H1 (cell line): ENCODE data around the gene PPY. TPM values are rescaled to one million over a fixed set of nuclear protein-coding genes. Genes with fewer than 3 reads are reported as not detected.
A peak's percentile ranks its signal among the peaks of the same experiment; 100 is the strongest.

Experiments
- CTCF ChIA-PET: fragments of 300-600 bp; sonication (Branson Sonifier 250); formaldehyde crosslinking; loops from one replicate; lab custom pipeline; 2021; ENCODE audit not compliant: partially characterized antibody; lab: Charles Lee
- POLR2A ChIA-PET: fragments of 300-600 bp; sonication (Branson Sonifier 250); formaldehyde crosslinking; loops from one replicate; lab custom pipeline; 2021; ENCODE audit warnings: inconsistent platforms; ENCODE audit not compliant: partially characterized antibody; lab: Charles Lee
- DNase-seq, 2 experiments: peaks; one replicate each; pipeline versions ENCODE4 v3.0.0 to v3.0.0-alpha.2; 2010 to 2022; ENCODE audit warnings: low spot score in 2 of 2, low read depth in 1 of 2, mixed read lengths in 1 of 2
- FAIRE-seq: peaks from 2 replicates; lab custom pipeline; 2011; peaks lifted over from hg19 to GRCh38; lab: Jason Lieb, UNC
- H2AFZ ChIP-seq: 2 replicates; pipeline ENCODE4 v1.8.1; 2012; ENCODE audit warnings: low read length, inconsistent platforms
- H2AK5ac ChIP-seq: 2 replicates; pipeline ENCODE4 v1.6.1; 2013; ENCODE audit warnings: low read depth, low read length
- H2BK120ac ChIP-seq: replicated peaks from 2 replicates; pipeline ENCODE3; 2013; ENCODE audit warnings: low read depth, low read length, inconsistent platforms
- H2BK12ac ChIP-seq: 2 replicates; pipeline ENCODE4 v1.6.1; 2013; ENCODE audit warnings: low read depth, low read length
- H2BK15ac ChIP-seq: 2 replicates; pipeline ENCODE4 v1.6.1; 2013; ENCODE audit warnings: low read length
- H2BK20ac ChIP-seq: 2 replicates; pipeline ENCODE4 v1.6.1; 2013; ENCODE audit warnings: low read length
- H2BK5ac ChIP-seq: 2 replicates; pipeline ENCODE4 v1.6.1; 2013; ENCODE audit warnings: low read depth, low read length
- H3K14ac ChIP-seq: 2 replicates; pipeline ENCODE4 v1.6.1; 2013; ENCODE audit warnings: inconsistent platforms; ENCODE audit not compliant: insufficient read length
- H3K18ac ChIP-seq: 2 replicates; pipeline ENCODE4 v1.6.1; 2013; ENCODE audit warnings: low read length; ENCODE audit errors: extremely low read depth
- H3K23ac ChIP-seq: 2 replicates; pipeline ENCODE4 v1.6.1; 2013; ENCODE audit warnings: inconsistent platforms; ENCODE audit not compliant: insufficient read length
- H3K23me2 ChIP-seq: 2 replicates; pipeline ENCODE4 v1.6.1; 2013; ENCODE audit warnings: low read depth, low read length
- H3K27ac ChIP-seq: 2 replicates; pipeline ENCODE4 v1.6.1; 2011; ENCODE audit warnings: low read depth, low read length, inconsistent platforms
- H3K27me3 ChIP-seq, 4 experiments: replicated peaks in 1 of 4; 1 replicate in 1 of 4; 2 replicates in 3 of 4; pipeline versions ENCODE4 v1.6.1 to v1.8.1; 2011 to 2013; ENCODE audit warnings: low read length in 3 of 4, mild to moderate bottlenecking in 3 of 4, inconsistent platforms in 2 of 4, mixed read lengths in 2 of 4, moderate library complexity in 1 of 4; ENCODE audit not compliant: control insufficient read depth in 3 of 4, insufficient read depth in 3 of 4; ENCODE audit errors: extremely low read depth in 1 of 4
- H3K36me3 ChIP-seq, 4 experiments: 2 replicates each; pipeline versions ENCODE4 v1.6.1 to v1.8.1; 2011 to 2013; ENCODE audit warnings: mild to moderate bottlenecking in 4 of 4, low read length in 3 of 4, moderate library complexity in 2 of 4, control low read depth in 1 of 4, inconsistent platforms in 1 of 4; ENCODE audit not compliant: insufficient read depth in 4 of 4, control insufficient read depth in 2 of 4
- H3K4ac ChIP-seq: replicated peaks from 2 replicates; pipeline ENCODE3; 2013; ENCODE audit warnings: low read length, low read depth, mixed read lengths, inconsistent platforms; ENCODE audit not compliant: insufficient read length
- H3K4me1 ChIP-seq, 4 experiments: replicated peaks in 1 of 4; 1 replicate in 1 of 4; 2 replicates in 3 of 4; pipeline versions ENCODE4 v1.6.1 to v1.8.1; 2011 to 2013; ENCODE audit warnings: low read length in 3 of 4, inconsistent platforms in 2 of 4, mixed read lengths in 1 of 4; ENCODE audit not compliant: insufficient read depth in 4 of 4, control insufficient read depth in 3 of 4
- H3K4me2 ChIP-seq, 2 experiments: 2 replicates each; pipeline versions ENCODE4 v1.6.1 to v1.8.1; 2011 to 2013; ENCODE audit warnings: low read depth in 2 of 2, low read length in 2 of 2, control low read depth in 1 of 2, inconsistent platforms in 1 of 2, mild to moderate bottlenecking in 1 of 2; ENCODE audit not compliant: insufficient read depth in 1 of 2
- H3K4me3 ChIP-seq, 4 experiments: fragments of 200-600, 300-600 bp in 1 of 4; sonication (generic), shearing (Covaris generic), sonication (Bioruptor Twin) in 1 of 4; 2 replicates each; pipeline versions ENCODE4 v1.5.1 to v1.8.1; 2011 to 2016; ENCODE audit warnings: low read length in 4 of 4, low read depth in 3 of 4, control low read depth in 2 of 4, inconsistent platforms in 2 of 4, mild to moderate bottlenecking in 2 of 4, mixed read lengths in 1 of 4, moderate library complexity in 1 of 4; ENCODE audit not compliant: insufficient read depth in 2 of 4; ENCODE audit errors: extremely low read depth in 1 of 4
- H3K56ac ChIP-seq: replicated peaks from 2 replicates; pipeline ENCODE3; 2013; ENCODE audit warnings: low read depth, mild to moderate bottlenecking, mixed read lengths, low read length, inconsistent platforms; ENCODE audit not compliant: insufficient read length
- H3K79me1 ChIP-seq: 2 replicates; pipeline ENCODE4 v1.6.1; 2013; ENCODE audit warnings: low read depth, low read length, control low read depth
- H3K79me2 ChIP-seq, 2 experiments: 2 replicates each; pipeline versions ENCODE4 v1.6.1 to v1.8.1; 2012 to 2013; ENCODE audit warnings: low read length in 2 of 2, mild to moderate bottlenecking in 2 of 2, inconsistent platforms in 1 of 2; ENCODE audit not compliant: insufficient read depth in 2 of 2, control insufficient read depth in 1 of 2
- H3K9ac ChIP-seq, 4 experiments: replicated peaks in 1 of 4; 1 replicate in 1 of 4; 2 replicates in 3 of 4; pipeline versions ENCODE4 v1.6.1 to v1.8.1; 2011 to 2013; ENCODE audit warnings: low read depth in 3 of 4, low read length in 3 of 4, control low read depth in 2 of 4, mild to moderate bottlenecking in 2 of 4, moderate library complexity in 2 of 4, inconsistent platforms in 1 of 4; ENCODE audit errors: extremely low read depth in 1 of 4
- H3K9me3 ChIP-seq, 2 experiments: 2 replicates each; pipeline versions ENCODE4 v1.6.1 to v1.8.1; 2012 to 2013; ENCODE audit warnings: mild to moderate bottlenecking in 2 of 2, moderate library complexity in 2 of 2, control low read depth in 1 of 2, inconsistent platforms in 1 of 2, low read depth in 1 of 2, low read length in 1 of 2, mixed read lengths in 1 of 2; ENCODE audit not compliant: insufficient read depth in 2 of 2
- H4K20me1 ChIP-seq, 2 experiments: replicated peaks in 1 of 2; 2 replicates each; pipeline versions ENCODE3 to v1.8.1; 2011 to 2013; ENCODE audit warnings: inconsistent platforms in 2 of 2, low read length in 2 of 2, mild to moderate bottlenecking in 1 of 2; ENCODE audit not compliant: insufficient read depth in 2 of 2, control insufficient read depth in 1 of 2
- H4K5ac ChIP-seq: 2 replicates; pipeline ENCODE4 v1.6.1; 2013; ENCODE audit warnings: low read length, low read depth, mixed read lengths, inconsistent platforms; ENCODE audit not compliant: insufficient read length
- H4K8ac ChIP-seq: 2 replicates; pipeline ENCODE4 v1.8.0; 2013; ENCODE audit warnings: mild to moderate bottlenecking, moderate library complexity, low read length, inconsistent platforms; ENCODE audit not compliant: insufficient read depth; ENCODE audit errors: extremely low read depth
- H4K91ac ChIP-seq: replicated peaks from 2 replicates; pipeline ENCODE3; 2013; ENCODE audit warnings: low read length, mixed read lengths, inconsistent platforms; ENCODE audit not compliant: insufficient read length
- ASH2L ChIP-seq: fragments of 200-600, 300-600 bp; sonication (generic); IDR thresholded peaks from one replicate; pipeline ENCODE4 v1.7.1; 2017; ENCODE audit warnings: low read length
- BCL11A ChIP-seq, 2 experiments: IDR thresholded peaks; one replicate each; pipeline ENCODE4 v1.6.1; 2011; ENCODE audit warnings: low read depth in 2 of 2, low read length in 2 of 2, mild to moderate bottlenecking in 2 of 2
- CREB1 ChIP-seq: IDR thresholded peaks from 2 replicates; pipeline ENCODE4 v1.6.1; 2012; ENCODE audit warnings: inconsistent platforms
- CTBP2 ChIP-seq: IDR thresholded peaks from 2 replicates; pipeline ENCODE4 v1.7.0; 2011; ENCODE audit warnings: borderline replicate concordance, mild to moderate bottlenecking, moderate library complexity, mixed read lengths, low read length; ENCODE audit not compliant: insufficient read depth, insufficient read length
- HDAC6 ChIP-seq: IDR thresholded peaks from one replicate; pipeline ENCODE4 v1.7.1; 2012; ENCODE audit warnings: low read depth, mild to moderate bottlenecking, inconsistent platforms, low read length, moderate library complexity
- SIN3A ChIP-seq, 2 experiments: IDR thresholded peaks in 1 of 2; conservative IDR thresholded peaks in 1 of 2; 2 replicates each; pipeline ENCODE4 v1.6.1; 2011 to 2012; ENCODE audit warnings: low read length in 2 of 2, improper control_type of control experiment in 1 of 2, low read depth in 1 of 2, mild to moderate bottlenecking in 1 of 2
- TAF1 ChIP-seq: IDR thresholded peaks from 2 replicates; pipeline ENCODE4 v1.6.1; 2011; ENCODE audit warnings: mild to moderate bottlenecking, low read depth, low read length
- TEAD4 ChIP-seq: IDR thresholded peaks from 2 replicates; pipeline ENCODE4 v1.6.1; 2012; ENCODE audit warnings: low read depth, low read length, inconsistent platforms, mixed read lengths
- WGBS, 2 experiments: shearing (Covaris generic) in 1 of 2; methylation state at CpG; one replicate each; pipeline versions ENCODE4 v1.1.6 to v1.1.7; 2013 to 2015; ENCODE audit warnings: low lambda C conversion rate in 2 of 2, mixed read lengths in 2 of 2, inconsistent platforms in 1 of 2, low coverage in 1 of 2, missing lambda C conversion rate in 1 of 2; ENCODE audit not compliant: insufficient replicate concordance in 2 of 2, insufficient coverage in 1 of 2, insufficient read length in 1 of 2; ENCODE audit errors: extremely low coverage in 1 of 2, missing lambda C conversion rate in 1 of 2; 5-methylcytosine and 5-hydroxymethylcytosine counted together
- polyA plus RNA-seq, 7 experiments: library from polyadenylated mRNA; depleted of rRNA in 3 of 7; stranded (reverse) in 5 of 7; unstranded in 2 of 7; fragments of >200 nt in 5 of 7; fragments of 200-250 nt in 2 of 7; gene quantifications; 1 replicate in 5 of 7; 2 replicates in 1 of 7; 4 replicates in 1 of 7; pipeline versions ENCODE4 v1.2.1 to v1.2.3, GENCODE V29; 2011 to 2013; ENCODE audit warnings: missing spikeins in 2 of 7, mixed read lengths in 2 of 7
- total RNA-seq: library from RNA; stranded (reverse); fragmentation: NEBNext Ultra II Directional; extraction: Animal tissue kit (Norgen Biotek cat#: 25700); gene quantifications from 2 replicates; pipeline ENCODE4 v1.2.1, GENCODE V29; 2021
- TF ChIP-seq, protein P1 (sequence below), 3 experiments: IDR thresholded peaks; 1 replicate in 2 of 3; 2 replicates in 1 of 3; pipeline versions ENCODE4 v1.5.1 to v1.6.1; 2011; ENCODE audit warnings: low read length in 3 of 3, mild to moderate bottlenecking in 3 of 3, inconsistent platforms in 2 of 3, low read depth in 1 of 3, moderate library complexity in 1 of 3; ENCODE audit not compliant: insufficient read depth in 1 of 3; ENCODE audit errors: control extremely low read depth in 1 of 3
- TF ChIP-seq, protein P2 (sequence below): IDR thresholded peaks from 2 replicates; pipeline ENCODE4 v1.6.1; 2011; ENCODE audit warnings: low read length, improper control_type of control experiment

PPY gene
- total and polyA plus RNA-seq, 2 of the 8 experiments (the other 6 are each of a cell fraction or from before 2014, with no cell fraction given): 0.26 TPM; not detected in 1

DNA sequence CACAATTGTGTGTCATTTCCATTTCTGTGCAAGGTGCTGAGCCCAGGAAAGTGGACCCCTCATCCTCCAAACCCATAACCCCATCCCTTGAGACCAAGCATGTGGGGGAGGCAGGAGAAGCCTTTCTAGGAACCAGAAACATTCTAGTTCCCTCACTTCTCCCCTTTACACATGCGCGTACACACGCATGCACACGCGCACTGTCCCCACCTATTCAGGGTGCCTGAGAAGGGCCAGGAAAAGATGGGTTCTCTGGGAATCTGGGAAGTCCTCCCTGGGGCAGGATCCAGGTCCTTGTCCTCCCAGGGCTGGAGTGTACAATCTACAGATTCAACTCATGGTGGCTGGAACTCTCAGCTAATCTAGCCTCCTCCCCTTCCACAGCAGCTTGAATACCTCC is 2.4 kb downstream of the PPY start:
- H4K91ac ChIP-seq: no peak overlapping the region
- no peaks in the 10 kb centered on the region for H4K20me1 ChIP-seq
- no peak overlapping the region for H3K4me2 ChIP-seq
- 90% methylated on average over 5 of the region's 5 CpGs; no CpG with 5 or more reads in 1 of the 2 experiments for WGBS, 2 experiments
- POLR2A ChIA-PET: interaction anchor here (1.3 kb wide), 2 partner anchors 43 to 68 kb away, joined by 3 read pairs; no protein-coding TSS in a partner anchor
- H3K4ac ChIP-seq: no peak overlapping the region
- no peak overlapping the region for H3K9ac ChIP-seq
- no peak for FAIRE-seq
- no peak overlapping the region for H3K23ac ChIP-seq
- no peak for DNase-seq
- H4K5ac ChIP-seq: no peak overlapping the region
- H3K56ac ChIP-seq: no peak overlapping the region
- H3K18ac ChIP-seq: no peak overlapping the region
- no peak overlapping the region for H3K4me3 ChIP-seq
- no peaks in the 10 kb centered on the region for H3K79me1 ChIP-seq
- no peak overlapping the region for H2BK5ac ChIP-seq
- no peak overlapping the region for H3K14ac ChIP-seq
- peak overlapping the region; percentile 80; the same call in 1 of the 2 replicates for H2BK12ac ChIP-seq
- H4K8ac ChIP-seq: no peak overlapping the region
- no peaks in the 10 kb centered on the region for H3K79me2 ChIP-seq
- H2BK15ac ChIP-seq: no peak overlapping the region; the same call in 1 of the 2 replicates
- no peaks in the 10 kb centered on the region for H3K9me3 ChIP-seq
- no peak overlapping the region for H2AFZ ChIP-seq
- H2BK20ac ChIP-seq: no peak overlapping the region
- H2AK5ac ChIP-seq: 0 out of 2 replicates have a peak overlapping the region, but pooled peaks have one; percentile 41
- H3K27ac ChIP-seq: no peak overlapping the region
- CTCF ChIA-PET: interaction anchor here (0.7 to 13.3 kb wide), 13 partner anchors 9 to 68 kb away, joined by 4 to 416 read pairs (median 9); partner anchors contain the start of genes MPP2 and NAGS
- H3K36me3 ChIP-seq: no peaks in the 10 kb centered on the region
- H3K23me2 ChIP-seq: no peaks in the 10 kb centered on the region; the same call in 1 of the 2 replicates
- peaks cover 0 to 15% (median 8%) of the 10 kb centered on the region in 4 experiments; a peak in 6 of 7 replicates for H3K4me1 ChIP-seq
- peaks cover 1 to 31% (median 21%) of the 10 kb centered on the region in 4 experiments for H3K27me3 ChIP-seq
- no peak overlapping the region for H2BK120ac ChIP-seq
- TF ChIP-seq TEAD4 (no peak), BCL11A (IDR thresholded peaks at IDR 0.05; ENCODE audit: low read depth in 2 of 2, low read length in 2 of 2) (no peak), CTBP2 (no peak), CREB1 (no peak), SIN3A (conservative IDR thresholded peaks at IDR 0.05 in 1 of 2, IDR thresholded peaks at IDR 0.05 in 1 of 2; ENCODE audit: low read depth in 1 of 2, low read length in 2 of 2) (no peak), ASH2L (no peak), HDAC6 (no peak), TAF1 (no peak)
- TF ChIP-seq, protein P1, sequence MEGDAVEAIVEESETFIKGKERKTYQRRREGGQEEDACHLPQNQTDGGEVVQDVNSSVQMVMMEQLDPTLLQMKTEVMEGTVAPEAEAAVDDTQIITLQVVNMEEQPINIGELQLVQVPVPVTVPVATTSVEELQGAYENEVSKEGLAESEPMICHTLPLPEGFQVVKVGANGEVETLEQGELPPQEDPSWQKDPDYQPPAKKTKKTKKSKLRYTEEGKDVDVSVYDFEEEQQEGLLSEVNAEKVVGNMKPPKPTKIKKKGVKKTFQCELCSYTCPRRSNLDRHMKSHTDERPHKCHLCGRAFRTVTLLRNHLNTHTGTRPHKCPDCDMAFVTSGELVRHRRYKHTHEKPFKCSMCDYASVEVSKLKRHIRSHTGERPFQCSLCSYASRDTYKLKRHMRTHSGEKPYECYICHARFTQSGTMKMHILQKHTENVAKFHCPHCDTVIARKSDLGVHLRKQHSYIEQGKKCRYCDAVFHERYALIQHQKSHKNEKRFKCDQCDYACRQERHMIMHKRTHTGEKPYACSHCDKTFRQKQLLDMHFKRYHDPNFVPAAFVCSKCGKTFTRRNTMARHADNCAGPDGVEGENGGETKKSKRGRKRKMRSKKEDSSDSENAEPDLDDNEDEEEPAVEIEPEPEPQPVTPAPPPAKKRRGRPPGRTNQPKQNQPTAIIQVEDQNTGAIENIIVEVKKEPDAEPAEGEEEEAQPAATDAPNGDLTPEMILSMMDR (IDR thresholded peaks at IDR 0.05; ENCODE audit: control extremely low read depth in 1 of 3, insufficient read depth in 1 of 3, low read depth in 1 of 3, low read length in 3 of 3): no peak
- TF ChIP-seq, protein P2, sequence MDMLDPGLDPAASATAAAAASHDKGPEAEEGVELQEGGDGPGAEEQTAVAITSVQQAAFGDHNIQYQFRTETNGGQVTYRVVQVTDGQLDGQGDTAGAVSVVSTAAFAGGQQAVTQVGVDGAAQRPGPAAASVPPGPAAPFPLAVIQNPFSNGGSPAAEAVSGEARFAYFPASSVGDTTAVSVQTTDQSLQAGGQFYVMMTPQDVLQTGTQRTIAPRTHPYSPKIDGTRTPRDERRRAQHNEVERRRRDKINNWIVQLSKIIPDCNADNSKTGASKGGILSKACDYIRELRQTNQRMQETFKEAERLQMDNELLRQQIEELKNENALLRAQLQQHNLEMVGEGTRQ: no peak
